Mesenchymal stem cell (in vitro differentiated cells and primary cell): Measurements from ENCODE around the gene C20orf202.
"Not testable (repeated sequence)": the region's sequence is repeated elsewhere in the genome, so short reads cannot be mapped to it uniquely, and the experiment has no call there.

ENCODE experiments used
- DNase-seq: peaks from one replicate; pipeline ENCODE4 v3.0.0-alpha.2; 2013
- H2AFZ ChIP-seq: one replicate; pipeline ENCODE4 v1.6.1; 2013; ENCODE audit warnings: low read depth, mild to moderate bottlenecking, control low read depth, inconsistent platforms, low read length, moderate library complexity
- H2AK5ac ChIP-seq: 2 replicates; pipeline ENCODE4 v1.6.1; 2013; ENCODE audit warnings: low read length, moderate library complexity, mild to moderate bottlenecking, inconsistent platforms; ENCODE audit not compliant: severe bottlenecking
- H2BK120ac ChIP-seq: one replicate; pipeline ENCODE4 v1.6.1; 2013; ENCODE audit warnings: low read depth, mild to moderate bottlenecking, inconsistent platforms, low read length, moderate library complexity
- H2BK12ac ChIP-seq, 2 experiments: one replicate each; pipeline ENCODE4 v1.6.1; 2013; ENCODE audit warnings: inconsistent platforms in 2 of 2, low read length in 2 of 2, mild to moderate bottlenecking in 2 of 2, moderate library complexity in 2 of 2, control low read depth in 1 of 2
- H2BK15ac ChIP-seq: one replicate; pipeline ENCODE4 v1.6.1; 2013; ENCODE audit warnings: mild to moderate bottlenecking, low read depth, inconsistent platforms; ENCODE audit not compliant: poor library complexity, severe bottlenecking
- H2BK5ac ChIP-seq: 2 replicates; pipeline ENCODE4 v1.6.1; 2013; ENCODE audit warnings: low read depth, mild to moderate bottlenecking, low read length, control low read depth, inconsistent platforms; ENCODE audit not compliant: poor library complexity, severe bottlenecking
- H3K14ac ChIP-seq, 2 experiments: one replicate each; pipeline ENCODE4 v1.6.1; 2013; ENCODE audit warnings: inconsistent platforms in 2 of 2, low read length in 2 of 2, control low read depth in 1 of 2, mild to moderate bottlenecking in 1 of 2, moderate library complexity in 1 of 2
- H3K18ac ChIP-seq, 2 experiments: one replicate each; pipeline ENCODE4 v1.6.1; 2013; ENCODE audit warnings: inconsistent platforms in 2 of 2, low read length in 2 of 2, control low read depth in 1 of 2, low read depth in 1 of 2, mild to moderate bottlenecking in 1 of 2
- H3K23ac ChIP-seq, 2 experiments: one replicate each; pipeline ENCODE4 v1.6.1; 2013; ENCODE audit warnings: inconsistent platforms in 2 of 2, low read length in 2 of 2, mild to moderate bottlenecking in 2 of 2, moderate library complexity in 2 of 2, control low read depth in 1 of 2
- H3K27ac ChIP-seq: 2 replicates; pipeline ENCODE4 v1.5.1; 2013; ENCODE audit warnings: mild to moderate bottlenecking, moderate library complexity, low read length, control low read depth, inconsistent platforms; ENCODE audit not compliant: poor library complexity, severe bottlenecking
- H3K27me3 ChIP-seq, 2 experiments: 2 replicates each; pipeline versions ENCODE4 v1.6.1 to v1.7.0; 2013; ENCODE audit warnings: low read length in 2 of 2, mild to moderate bottlenecking in 2 of 2, moderate library complexity in 2 of 2, control low read depth in 1 of 2, inconsistent platforms in 1 of 2; ENCODE audit not compliant: control insufficient read depth in 1 of 2, insufficient read depth in 1 of 2
- H3K36me3 ChIP-seq, 2 experiments: 2 replicates each; pipeline versions ENCODE4 v1.6.1 to v1.7.0; 2013; ENCODE audit warnings: low read length in 2 of 2, control low read depth in 1 of 2, inconsistent platforms in 1 of 2, low read depth in 1 of 2, mild to moderate bottlenecking in 1 of 2; ENCODE audit not compliant: insufficient read depth in 2 of 2, control insufficient read depth in 1 of 2
- H3K4ac ChIP-seq, 2 experiments: one replicate each; pipeline ENCODE4 v1.6.1; 2013; ENCODE audit warnings: inconsistent platforms in 2 of 2, low read length in 2 of 2, mild to moderate bottlenecking in 2 of 2, moderate library complexity in 2 of 2, control low read depth in 1 of 2, low read depth in 1 of 2
- H3K4me1 ChIP-seq: 2 replicates; pipeline ENCODE4 v1.6.1; 2013; ENCODE audit warnings: low read depth, low read length, control low read depth; ENCODE audit not compliant: control insufficient read depth, insufficient read depth
- H3K4me2 ChIP-seq: 2 replicates; pipeline ENCODE4 v1.6.1; 2013; ENCODE audit warnings: low read length, mild to moderate bottlenecking, inconsistent platforms; ENCODE audit not compliant: poor library complexity, severe bottlenecking
- H3K4me3 ChIP-seq, 2 experiments: 2 replicates each; pipeline versions ENCODE4 v1.5.1 to v1.7.0; 2013; ENCODE audit warnings: low read length in 2 of 2, mild to moderate bottlenecking in 2 of 2, control low read depth in 1 of 2, low read depth in 1 of 2; ENCODE audit not compliant: insufficient read depth in 1 of 2
- H3K79me1 ChIP-seq: replicated peaks from 2 replicates; pipeline ENCODE4 v1.6.1; 2013; ENCODE audit warnings: mild to moderate bottlenecking, control low read depth, low read length, inconsistent platforms; ENCODE audit not compliant: poor library complexity, severe bottlenecking
- H3K9ac ChIP-seq: 2 replicates; pipeline ENCODE4 v1.7.0; 2013; ENCODE audit warnings: mild to moderate bottlenecking, low read length, moderate library complexity
- H3K9me3 ChIP-seq: 2 replicates; pipeline ENCODE4 v1.7.0; 2013; ENCODE audit warnings: mild to moderate bottlenecking, low read length; ENCODE audit not compliant: control insufficient read depth
- H4K8ac ChIP-seq: one replicate; pipeline ENCODE4 v1.6.1; 2013; ENCODE audit warnings: inconsistent platforms, mild to moderate bottlenecking, low read length, moderate library complexity
- H4K91ac ChIP-seq: one replicate; pipeline ENCODE4 v1.6.1; 2013; ENCODE audit warnings: mild to moderate bottlenecking, low read length, inconsistent platforms
- whole genome bisulfite sequencing: methylation state at CpG from one replicate; pipeline ENCODE4 v1.1.7; 2013; ENCODE audit warnings: mixed read lengths; 5-methylcytosine and 5-hydroxymethylcytosine counted together

Gene C20orf202

GRCh38 chr20:1242530-1242929 is 39.3 kb downstream of the C20orf202 start:
- Histone ChIP-seq H3K79me1 (no peaks in the 10 kb centered on the region), H3K4me2 (no peak overlapping the region), H2BK5ac (no peak overlapping the region), H3K4ac (no peak overlapping the region), H3K4me3 (no peak overlapping the region), H4K91ac (no peak overlapping the region), H3K9me3 (no peaks in the 10 kb centered on the region), H3K4me1 (peaks cover 6% of the 10 kb centered on the region), H3K23ac (no peak overlapping the region), H4K8ac (no peak overlapping the region), H2BK120ac (no peak overlapping the region), H3K27ac (peak overlapping the region; percentile 94), H2BK12ac (no peak overlapping the region), H3K14ac (no peak overlapping the region), H3K36me3 (no peaks in the 10 kb centered on the region), H3K9ac (no peak overlapping the region), H2BK15ac (no peak overlapping the region), H3K27me3 (no peaks in the 10 kb centered on the region), H2AK5ac (no peak overlapping the region), H3K18ac (no peak overlapping the region), H2AFZ (no peak overlapping the region)
- no CpG with 5 or more reads among the region's 2 CpGs for WGBS
- DNase-seq = peak; percentile 91

DNA sequence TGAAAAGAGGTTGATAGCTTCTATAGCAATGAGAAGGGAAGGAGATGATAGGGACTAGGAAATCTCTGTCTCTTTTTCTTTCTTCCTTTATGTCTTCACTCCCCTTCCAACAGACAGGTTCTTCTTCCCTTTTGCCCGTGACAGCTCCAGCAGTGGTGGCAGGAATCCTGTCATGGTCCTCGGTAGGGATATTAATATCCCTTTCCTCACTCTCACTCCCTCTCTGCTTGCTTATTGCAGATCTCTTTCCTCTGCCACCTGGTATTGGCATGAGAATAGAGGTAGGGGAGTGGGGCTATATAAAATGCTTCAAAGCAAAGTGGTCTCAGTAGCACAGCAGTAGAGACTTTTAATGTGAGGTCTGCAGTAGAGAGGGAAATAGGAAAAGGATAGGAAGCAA is 42.3 kb downstream of the C20orf202 start:
- Histone ChIP-seq H2AFZ (no peak overlapping the region), H3K9ac (no peak overlapping the region), H3K4ac (no peak overlapping the region), H3K79me1 (no peaks in the 10 kb centered on the region), H3K23ac (no peak overlapping the region), H3K27ac (no peak overlapping the region), H2BK15ac (no peak overlapping the region), H2BK120ac (no peak overlapping the region), H2BK5ac (no peak overlapping the region), H2BK12ac (no peak overlapping the region), H3K27me3 (no peaks in the 10 kb centered on the region), H2AK5ac (no peak overlapping the region), H3K36me3 (no peaks in the 10 kb centered on the region), H3K4me2 (no peak overlapping the region), H3K9me3 (no peaks in the 10 kb centered on the region), H3K4me1 (peaks cover 5% of the 10 kb centered on the region), H4K8ac (no peak overlapping the region), H3K18ac (peak overlapping the region in 1 of 2 experiments; percentile 2), H3K14ac (no peak overlapping the region), H3K4me3 (no peak overlapping the region), H4K91ac (no peak overlapping the region)
- no peak for DNase-seq
- 75% methylated on average over 2 of the region's 2 CpGs for WGBS

DNA sequence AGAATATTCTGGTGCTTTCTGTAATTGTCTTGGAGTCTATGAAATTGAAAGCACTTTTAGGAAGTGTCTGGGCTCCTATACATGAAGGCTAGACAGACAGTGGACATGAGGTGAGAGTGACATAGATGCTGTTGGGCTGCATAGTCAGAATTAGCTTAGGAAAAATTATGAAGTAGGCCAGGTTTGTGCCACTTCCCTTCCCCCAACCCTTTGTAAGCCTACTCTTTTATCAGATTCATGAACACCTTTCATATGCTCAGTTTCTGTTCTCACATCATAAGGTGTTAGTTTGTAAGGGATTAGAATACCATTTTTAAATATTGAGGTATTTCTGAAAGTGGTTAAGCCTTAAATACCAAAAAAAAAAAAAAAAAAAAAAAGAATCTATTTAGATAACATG is 44.4 kb downstream of the C20orf202 start:
- no peak overlapping the region for H2BK15ac ChIP-seq
- H2AK5ac ChIP-seq = no peak overlapping the region
- no peak for DNase-seq
- no peak overlapping the region for H3K9ac ChIP-seq
- no peak overlapping the region for H3K4me2 ChIP-seq
- no peak overlapping the region for H4K91ac ChIP-seq
- no peak overlapping the region for H3K18ac ChIP-seq
- peak overlapping the region in 1 of 2 experiments; percentile 86 for H2BK12ac ChIP-seq
- H4K8ac ChIP-seq = no peak overlapping the region
- H3K36me3 ChIP-seq = no peaks in the 10 kb centered on the region
- no peak overlapping the region for H3K14ac ChIP-seq
- H3K27me3 ChIP-seq = peaks cover 0 to 9% of the 10 kb centered on the region in 2 experiments
- H3K27ac ChIP-seq = no peak overlapping the region
- no peak overlapping the region for H2BK120ac ChIP-seq
- H3K23ac ChIP-seq = no peak overlapping the region
- no peaks in the 10 kb centered on the region for H3K9me3 ChIP-seq
- H2AFZ ChIP-seq = no peak overlapping the region
- peak overlapping the region in 1 of 2 experiments; percentile 79 for H3K4ac ChIP-seq
- no peaks in the 10 kb centered on the region for H3K4me1 ChIP-seq
- H3K79me1 ChIP-seq = no peaks in the 10 kb centered on the region
- no peak overlapping the region for H2BK5ac ChIP-seq
- no peak overlapping the region for H3K4me3 ChIP-seq

- H4K91ac ChIP-seq, H2BK12ac ChIP-seq, H3K4me1 ChIP-seq, H3K18ac ChIP-seq, H3K27ac ChIP-seq, H3K4me2 ChIP-seq, H2BK5ac ChIP-seq, H3K4ac ChIP-seq, H3K4me3 ChIP-seq, H2AFZ ChIP-seq, H3K79me1 ChIP-seq, H3K36me3 ChIP-seq, H3K14ac ChIP-seq, H4K8ac ChIP-seq, H3K23ac ChIP-seq, DNase-seq, H3K9me3 ChIP-seq, H2BK120ac ChIP-seq, H3K9ac ChIP-seq, H2BK15ac ChIP-seq, H2AK5ac ChIP-seq: not testable (repeated sequence)
- H3K27me3 ChIP-seq = peaks cover 0 to 12% of the 10 kb centered on the region in 2 experiments
- no CpG with 5 or more reads among the region's 2 CpGs for WGBS
Measured at GRCh38 chr20:1250282-1250681, 47.0 kb downstream of the C20orf202 start.
